ENCODE data around the gene DNAJA3.

The DNAJA3 gene

DNA sequence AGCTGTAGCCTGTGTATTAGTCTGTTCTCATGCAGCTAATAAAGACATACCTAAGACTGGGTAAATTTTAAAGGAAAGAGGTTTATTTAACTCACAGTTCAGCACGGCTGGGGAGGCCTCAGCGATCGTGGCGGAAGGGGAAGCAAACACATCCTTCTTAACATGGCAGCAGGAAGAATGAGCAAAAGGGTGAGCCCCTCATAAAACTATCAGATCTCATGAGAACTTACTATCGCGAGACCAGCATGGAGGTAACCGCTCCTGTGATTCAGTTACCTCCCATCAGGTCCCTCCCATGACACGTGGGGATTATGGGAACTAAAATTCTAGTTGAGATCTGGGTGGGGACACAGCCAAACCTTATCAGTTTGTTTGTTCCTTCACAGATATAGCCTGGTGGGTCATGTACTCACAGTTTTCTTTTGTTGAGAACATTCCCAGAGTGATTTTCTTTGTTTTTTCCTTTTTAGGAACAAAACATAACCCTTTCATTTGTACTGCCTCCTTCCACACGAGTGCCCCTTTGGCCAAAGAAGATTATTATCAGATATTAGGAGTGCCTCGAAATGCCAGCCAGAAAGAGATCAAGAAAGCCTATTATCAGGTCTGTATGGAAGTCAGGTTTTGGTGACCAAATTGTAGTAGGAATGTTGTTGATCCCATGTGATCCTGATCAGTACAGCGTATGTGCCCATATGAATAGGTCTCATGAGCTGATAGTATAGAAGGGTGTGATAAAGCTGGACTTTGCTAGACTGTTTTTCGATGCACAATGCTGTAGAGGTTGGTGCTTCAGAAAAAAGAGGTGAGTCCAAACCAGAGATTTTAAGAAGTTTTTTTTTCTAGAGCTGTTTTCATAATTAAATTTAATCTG is 8.5 kb downstream of the DNAJA3 start:
- Histone ChIP-seq H3K27ac (ENCODE audit: low read depth, low read length) (no peak overlapping the region), H3K4me1 (ENCODE audit: insufficient read depth, low read length) (no peaks in the 10 kb centered on the region), H3K27me3 (ENCODE audit: control insufficient read depth in 1 of 2, insufficient read depth in 2 of 2, low read length in 2 of 2) (no peaks in the 10 kb centered on the region), H3K9ac (ENCODE audit: low read length) (no peak overlapping the region), H3K9me3 (ENCODE audit: low read length) (no peaks in the 10 kb centered on the region), H3K36me3 (ENCODE audit: insufficient read depth, low read length) (peaks cover 41% of the 10 kb centered on the region), H3K4me3 (ENCODE audit: low read depth in 1 of 2, low read length in 2 of 2) (no peak overlapping the region)

GRCh38 chr16:4435337-4436067 is 9.8 kb downstream of the DNAJA3 start:
- no peak overlapping the region for H3K9ac ChIP-seq (ENCODE audit: low read length)
- H3K27me3 ChIP-seq (ENCODE audit: control insufficient read depth in 1 of 2, insufficient read depth in 2 of 2, low read length in 2 of 2), result no peaks in the 10 kb centered on the region
- no peaks in the 10 kb centered on the region for H3K4me1 ChIP-seq (ENCODE audit: insufficient read depth, low read length)
- H3K9me3 ChIP-seq (ENCODE audit: low read length), result no peaks in the 10 kb centered on the region
- no peak overlapping the region for H3K4me3 ChIP-seq (ENCODE audit: low read depth in 1 of 2, low read length in 2 of 2)
- no peak overlapping the region for H3K27ac ChIP-seq (ENCODE audit: low read depth, low read length)
- H3K36me3 ChIP-seq (ENCODE audit: insufficient read depth, low read length), result peaks cover 54% of the 10 kb centered on the region

GRCh38 chr16:4437366-4437765 is 11.7 kb downstream of the DNAJA3 start:
- H3K27me3 ChIP-seq (ENCODE audit: control insufficient read depth in 1 of 2, insufficient read depth in 2 of 2, low read length in 2 of 2), result no peaks in the 10 kb centered on the region
- H3K36me3 ChIP-seq (ENCODE audit: insufficient read depth, low read length), result peaks cover 69% of the 10 kb centered on the region
- no peak overlapping the region for H3K9ac ChIP-seq (ENCODE audit: low read length)
- H3K9me3 ChIP-seq (ENCODE audit: low read length), result no peaks in the 10 kb centered on the region
- no peak overlapping the region for H3K27ac ChIP-seq (ENCODE audit: low read depth, low read length)
- no peak overlapping the region for H3K4me3 ChIP-seq (ENCODE audit: low read depth in 1 of 2, low read length in 2 of 2)
- H3K4me1 ChIP-seq (ENCODE audit: insufficient read depth, low read length), result no peaks in the 10 kb centered on the region

DNA sequence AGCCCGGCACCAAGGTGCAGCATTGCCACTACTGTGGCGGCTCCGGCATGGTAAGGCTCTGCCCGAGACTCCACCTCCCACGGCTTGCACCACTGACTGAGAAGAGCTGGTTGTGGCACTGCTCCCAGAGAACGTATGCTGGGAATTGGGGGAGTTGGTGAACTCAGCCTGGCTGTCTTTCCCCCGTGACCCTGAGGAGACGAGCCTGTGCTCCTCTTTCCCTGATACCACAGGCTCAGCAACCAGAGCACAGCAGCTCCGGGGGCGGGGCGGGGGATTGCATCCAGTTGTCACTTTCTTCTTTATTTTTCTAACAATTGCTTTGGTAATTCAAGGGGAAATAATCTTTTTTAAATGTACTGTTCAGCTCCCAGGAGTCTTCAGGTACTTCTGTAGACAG is 16.7 kb downstream of the DNAJA3 start:
- H3K9me3 ChIP-seq (ENCODE audit: low read length), result no peaks in the 10 kb centered on the region
- H3K27ac ChIP-seq (ENCODE audit: low read depth, low read length), result no peak overlapping the region
- H3K36me3 ChIP-seq (ENCODE audit: insufficient read depth, low read length), result peaks cover 90% of the 10 kb centered on the region
- H3K27me3 ChIP-seq (ENCODE audit: control insufficient read depth in 1 of 2, insufficient read depth in 2 of 2, low read length in 2 of 2), result no peaks in the 10 kb centered on the region
- no peak overlapping the region for H3K4me3 ChIP-seq (ENCODE audit: low read depth in 1 of 2, low read length in 2 of 2)
- H3K4me1 ChIP-seq (ENCODE audit: insufficient read depth, low read length), result no peaks in the 10 kb centered on the region
- H3K9ac ChIP-seq (ENCODE audit: low read length), result no peak overlapping the region

- no peak overlapping the region for H3K27ac ChIP-seq (ENCODE audit: low read depth, low read length)
Measured at GRCh38 chr16:4443271-4443670, 17.6 kb downstream of the DNAJA3 start.

GRCh38 chr16:4443986-4444385 is 18.3 kb downstream of the DNAJA3 start:
- no peaks in the 10 kb centered on the region for H3K9me3 ChIP-seq (ENCODE audit: low read length)
- H3K4me1 ChIP-seq (ENCODE audit: insufficient read depth, low read length), result no peaks in the 10 kb centered on the region
- H3K9ac ChIP-seq (ENCODE audit: low read length), result no peak overlapping the region
- no peak overlapping the region for H3K4me3 ChIP-seq (ENCODE audit: low read depth in 1 of 2, low read length in 2 of 2)
- no peak overlapping the region for H3K27ac ChIP-seq (ENCODE audit: low read depth, low read length)
- H3K27me3 ChIP-seq (ENCODE audit: control insufficient read depth in 1 of 2, insufficient read depth in 2 of 2, low read length in 2 of 2), result no peaks in the 10 kb centered on the region
- peaks cover 88% of the 10 kb centered on the region for H3K36me3 ChIP-seq (ENCODE audit: insufficient read depth, low read length)

More at GRCh38 chr16:4443271-4443670, 17.6 kb downstream of the DNAJA3 start:
- no peak overlapping the region for H3K9ac ChIP-seq (ENCODE audit: low read length)
- no peaks in the 10 kb centered on the region for H3K27me3 ChIP-seq (ENCODE audit: control insufficient read depth in 1 of 2, insufficient read depth in 2 of 2, low read length in 2 of 2)
- no peaks in the 10 kb centered on the region for H3K9me3 ChIP-seq (ENCODE audit: low read length)
- no peak overlapping the region for H3K4me3 ChIP-seq (ENCODE audit: low read depth in 1 of 2, low read length in 2 of 2)
- H3K36me3 ChIP-seq (ENCODE audit: insufficient read depth, low read length), result peaks cover 86% of the 10 kb centered on the region
- no peaks in the 10 kb centered on the region for H3K4me1 ChIP-seq (ENCODE audit: insufficient read depth, low read length)

DNA sequence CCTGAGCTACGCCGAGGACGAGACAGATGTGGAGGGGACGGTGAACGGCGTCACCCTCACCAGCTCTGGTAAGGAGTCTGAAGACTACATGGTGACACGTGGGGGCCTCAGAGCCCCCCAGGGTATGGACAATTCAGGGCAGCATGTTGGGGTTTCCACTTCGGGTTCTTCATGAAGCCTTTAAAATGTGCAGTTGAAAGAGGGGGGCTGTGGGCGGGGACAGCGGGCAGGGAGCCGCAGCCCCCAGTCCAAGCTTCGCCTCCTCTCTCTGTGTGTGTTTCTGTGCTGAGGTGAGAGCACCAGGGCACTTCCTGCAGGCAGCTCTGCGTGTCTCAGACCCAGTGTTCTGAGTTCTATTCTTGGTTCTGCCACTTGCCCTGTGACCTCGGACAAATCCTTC is 24.8 kb downstream of the DNAJA3 start:
- no peak overlapping the region for H3K4me3 ChIP-seq (ENCODE audit: low read depth in 1 of 2, low read length in 2 of 2)
- peaks cover 72% of the 10 kb centered on the region for H3K36me3 ChIP-seq (ENCODE audit: insufficient read depth, low read length)
- H3K9me3 ChIP-seq (ENCODE audit: low read length), result no peaks in the 10 kb centered on the region
- no peaks in the 10 kb centered on the region for H3K27me3 ChIP-seq (ENCODE audit: control insufficient read depth in 1 of 2, insufficient read depth in 2 of 2, low read length in 2 of 2)
- no peaks in the 10 kb centered on the region for H3K4me1 ChIP-seq (ENCODE audit: insufficient read depth, low read length)
- no peak overlapping the region for H3K27ac ChIP-seq (ENCODE audit: low read depth, low read length)
- H3K9ac ChIP-seq (ENCODE audit: low read length), result no peak overlapping the region

DNA sequence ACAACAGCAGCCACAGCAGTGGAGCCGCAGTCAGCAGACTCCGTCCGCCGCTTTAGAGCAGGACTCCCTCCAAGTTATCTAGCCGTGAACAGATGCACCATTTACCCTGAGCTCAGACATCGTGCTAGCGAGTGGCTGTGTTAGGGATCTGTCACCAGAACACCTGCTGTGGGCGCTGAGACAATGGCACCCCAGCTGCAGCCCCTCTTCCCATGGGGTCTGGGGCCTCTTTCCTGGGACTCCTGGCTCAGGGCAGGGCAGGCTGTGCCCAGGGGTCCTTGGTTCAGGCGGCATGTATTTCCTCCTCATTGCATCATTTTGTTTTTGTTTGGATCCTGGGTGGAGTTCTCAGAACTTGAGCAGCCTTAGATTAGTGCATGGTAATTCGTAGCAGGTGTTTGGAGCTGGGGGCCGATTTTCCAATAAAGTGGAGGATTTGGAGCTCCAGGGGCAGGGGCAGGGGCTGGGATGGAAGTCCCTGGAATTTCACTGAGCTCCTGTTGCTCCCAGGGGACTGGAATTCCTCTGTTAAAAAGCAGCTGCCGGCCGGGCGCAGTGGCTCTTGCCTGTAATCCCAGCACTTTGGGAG is 25.4 kb downstream of the DNAJA3 start:
- no peak overlapping the region for H3K9ac ChIP-seq (ENCODE audit: low read length)
- no peaks in the 10 kb centered on the region for H3K27me3 ChIP-seq (ENCODE audit: control insufficient read depth in 1 of 2, insufficient read depth in 2 of 2, low read length in 2 of 2)
- no peaks in the 10 kb centered on the region for H3K9me3 ChIP-seq (ENCODE audit: low read length)
- no peaks in the 10 kb centered on the region for H3K4me1 ChIP-seq (ENCODE audit: insufficient read depth, low read length)
- no peak overlapping the region for H3K4me3 ChIP-seq (ENCODE audit: low read depth in 1 of 2, low read length in 2 of 2)
- no peak overlapping the region for H3K27ac ChIP-seq (ENCODE audit: low read depth, low read length)
- peaks cover 78% of the 10 kb centered on the region for H3K36me3 ChIP-seq (ENCODE audit: insufficient read depth, low read length)

DNA sequence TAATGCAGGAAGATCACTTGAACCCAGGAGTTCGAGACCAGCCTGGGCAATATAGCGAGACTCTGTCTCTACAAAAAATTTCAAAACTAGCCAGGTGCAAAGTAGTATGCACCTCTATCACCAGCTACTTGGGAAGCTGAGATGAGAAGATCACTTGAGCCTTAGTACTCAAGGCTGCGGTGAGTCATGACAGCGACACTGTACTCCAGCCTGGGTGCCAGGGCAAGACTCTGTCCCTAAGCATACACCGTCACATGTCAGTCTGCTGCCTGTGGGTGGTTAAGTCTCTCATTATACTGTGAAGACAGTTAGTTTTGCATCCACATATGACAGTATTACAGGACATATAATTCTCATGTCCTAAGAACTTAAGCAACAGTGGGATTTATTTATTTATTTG is 27.0 kb downstream of the DNAJA3 start:
- H3K4me3 ChIP-seq (ENCODE audit: low read depth in 1 of 2, low read length in 2 of 2), result no peak overlapping the region
- H3K36me3 ChIP-seq (ENCODE audit: insufficient read depth, low read length), result peaks cover 78% of the 10 kb centered on the region
- no peak overlapping the region for H3K9ac ChIP-seq (ENCODE audit: low read length)
- H3K9me3 ChIP-seq (ENCODE audit: low read length), result no peaks in the 10 kb centered on the region
- H3K27me3 ChIP-seq (ENCODE audit: control insufficient read depth in 1 of 2, insufficient read depth in 2 of 2, low read length in 2 of 2), result no peaks in the 10 kb centered on the region
- no peak overlapping the region for H3K27ac ChIP-seq (ENCODE audit: low read depth, low read length)
- no peaks in the 10 kb centered on the region for H3K4me1 ChIP-seq (ENCODE audit: insufficient read depth, low read length)

GRCh38 chr16:4454623-4455022 is 29.0 kb downstream of the DNAJA3 start:
- Histone ChIP-seq H3K27ac (ENCODE audit: low read depth, low read length) (no peak overlapping the region), H3K27me3 (ENCODE audit: control insufficient read depth in 1 of 2, insufficient read depth in 2 of 2, low read length in 2 of 2) (no peaks in the 10 kb centered on the region), H3K36me3 (ENCODE audit: insufficient read depth, low read length) (peaks cover 64% of the 10 kb centered on the region), H3K4me3 (ENCODE audit: low read depth in 1 of 2, low read length in 2 of 2) (no peak overlapping the region), H3K4me1 (ENCODE audit: insufficient read depth, low read length) (no peaks in the 10 kb centered on the region), H3K9me3 (ENCODE audit: low read length) (no peaks in the 10 kb centered on the region), H3K9ac (ENCODE audit: low read length) (no peak overlapping the region)

- Histone ChIP-seq H3K27ac (ENCODE audit: low read depth, low read length) (no peak overlapping the region), H3K9me3 (ENCODE audit: low read length) (no peaks in the 10 kb centered on the region), H3K27me3 (ENCODE audit: control insufficient read depth in 1 of 2, insufficient read depth in 2 of 2, low read length in 2 of 2) (no peaks in the 10 kb centered on the region), H3K9ac (ENCODE audit: low read length) (no peak overlapping the region), H3K36me3 (ENCODE audit: insufficient read depth, low read length) (peaks cover 60% of the 10 kb centered on the region), H3K4me1 (ENCODE audit: insufficient read depth, low read length) (no peaks in the 10 kb centered on the region), H3K4me3 (ENCODE audit: low read depth in 1 of 2, low read length in 2 of 2) (no peak overlapping the region)
Measured at GRCh38 chr16:4455081-4455480, 29.4 kb downstream of the DNAJA3 start.

Data from muscle layer of colon (tissue), 2 donors.